ENCODE data around the gene TEP1. TPM values are rescaled to one million over a fixed set of nuclear protein-coding genes. Genes with fewer than 3 reads are reported as not detected.

TEP1 gene
- polyA plus RNA-seq, 5 donors, result 19.1 to 22.6 (median 20.8) TPM

DNA sequence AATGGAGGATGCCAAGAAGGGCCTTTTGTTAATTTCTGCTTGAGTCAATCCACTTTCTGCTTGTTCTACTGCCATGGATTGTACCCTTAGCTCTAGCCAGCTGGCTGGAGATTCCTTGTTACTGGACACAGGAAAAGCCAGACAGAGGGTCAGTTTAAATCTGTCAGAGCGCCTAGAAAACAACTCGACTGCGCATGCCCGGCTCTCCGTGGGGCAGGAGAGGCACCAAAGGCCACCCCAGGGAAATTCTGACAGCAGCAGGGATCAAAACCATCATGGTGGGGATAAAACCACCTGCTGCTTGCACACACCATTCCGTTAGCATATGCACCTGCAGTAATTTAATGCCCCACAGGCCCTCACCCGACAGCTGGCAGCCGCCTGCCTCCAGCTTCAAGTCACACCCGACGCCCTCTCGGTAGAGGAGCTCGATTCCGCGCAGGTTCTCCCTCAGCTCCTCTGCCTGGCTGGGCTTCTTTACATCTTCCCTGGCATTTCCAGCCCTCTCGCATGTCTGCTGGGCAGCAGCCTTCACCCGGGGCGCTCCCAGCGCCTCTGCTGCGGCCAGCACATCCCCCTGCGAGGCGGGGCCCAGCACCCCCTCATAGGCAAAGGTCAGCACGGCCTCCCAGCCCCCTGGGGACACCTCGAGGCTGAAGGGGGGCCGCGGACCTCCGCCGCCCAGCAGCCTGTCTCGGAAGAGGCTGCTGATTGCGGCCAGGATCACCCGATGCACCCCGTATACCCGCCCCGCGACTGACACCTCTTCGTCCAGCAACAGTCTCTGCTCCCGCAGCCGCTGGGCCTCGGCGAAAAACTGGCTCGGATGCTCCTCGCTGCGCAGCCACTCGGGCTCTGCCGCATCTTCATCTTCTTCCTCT lies 21.6 kb upstream of the TEP1 start:
- DNase-seq, result no peak

DNA sequence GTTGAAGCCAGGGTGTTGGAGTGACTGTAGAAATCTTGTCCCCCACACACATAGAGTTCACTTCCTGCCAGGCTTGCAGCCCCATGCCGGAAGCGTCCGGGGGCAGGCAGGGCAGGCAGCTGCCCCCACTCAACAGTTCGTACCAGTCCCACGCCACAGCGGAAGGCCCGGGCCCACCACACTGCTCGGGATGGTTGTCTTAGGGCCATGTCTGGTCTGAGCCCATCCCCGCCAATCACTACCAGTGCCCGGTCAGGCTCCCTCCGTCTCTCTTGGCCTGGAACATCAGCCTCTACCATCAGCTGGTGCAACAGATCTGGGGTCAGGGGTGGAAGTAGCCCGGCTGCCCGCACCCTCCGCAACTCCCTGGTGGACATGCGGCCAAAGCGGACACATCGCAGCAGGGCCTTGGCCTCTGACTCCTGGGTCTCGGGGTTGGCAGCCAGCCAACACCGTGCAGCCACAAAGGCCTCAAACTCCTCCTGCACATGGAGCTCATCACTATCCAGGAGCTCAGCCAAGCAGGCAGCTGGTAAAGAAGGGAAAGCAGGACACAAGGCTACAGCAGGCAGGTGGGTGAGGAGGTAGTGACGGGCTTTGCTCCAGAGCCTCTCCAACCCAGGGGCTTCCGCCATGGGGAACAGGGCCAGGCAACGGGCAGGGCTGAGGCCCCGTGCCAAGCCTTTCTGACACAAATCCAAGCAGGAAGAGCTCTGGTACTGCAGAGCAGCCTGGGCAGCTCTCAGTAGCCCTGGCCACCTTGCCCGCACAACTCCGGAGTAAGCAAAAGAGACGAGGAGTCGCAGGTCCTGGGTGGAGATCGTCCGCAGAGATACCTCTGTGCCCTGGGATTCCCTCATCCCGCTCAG lies 16.7 kb upstream of the TEP1 start:
- DNase-seq, result no peak

DNA sequence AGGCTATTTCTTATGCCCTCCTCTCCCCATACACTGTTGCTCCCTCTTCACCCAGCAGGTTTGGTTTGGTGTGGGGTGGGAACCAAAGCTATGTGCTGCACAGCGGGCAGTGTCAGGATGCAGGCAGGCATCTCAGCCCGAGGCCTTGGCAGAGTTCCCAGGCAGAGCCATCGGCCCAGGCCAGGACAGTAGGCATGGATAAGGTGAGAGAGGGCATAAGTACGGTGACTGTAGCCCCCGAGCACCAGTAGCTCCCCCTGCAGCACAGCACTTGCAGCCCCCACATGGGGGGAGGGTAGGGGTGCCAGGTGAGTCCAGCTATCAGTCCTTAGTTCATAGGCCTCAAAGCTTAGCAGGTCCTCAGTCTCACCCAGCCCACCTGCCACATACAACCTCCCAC lies 15.5 kb upstream of the TEP1 start:
- no peak for DNase-seq

DNA sequence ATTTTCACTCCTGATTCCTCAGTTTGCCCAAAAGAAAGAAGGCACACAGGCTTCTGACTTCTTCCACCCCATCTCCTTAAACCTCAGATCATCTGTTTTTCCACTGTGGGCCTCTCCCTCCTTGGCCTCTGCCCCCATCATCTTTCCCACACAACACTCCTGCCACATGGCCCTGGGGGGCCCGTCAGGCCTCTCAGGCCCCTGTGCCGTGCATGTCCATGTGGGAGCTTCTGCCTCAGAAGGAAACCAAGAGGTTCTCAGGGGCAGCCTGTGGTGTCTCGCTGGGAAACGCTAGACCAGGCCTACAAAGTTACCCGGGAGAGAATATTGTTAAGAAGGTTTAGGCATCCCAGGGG lies 14.7 kb upstream of the TEP1 start:
- no peak for DNase-seq

DNA sequence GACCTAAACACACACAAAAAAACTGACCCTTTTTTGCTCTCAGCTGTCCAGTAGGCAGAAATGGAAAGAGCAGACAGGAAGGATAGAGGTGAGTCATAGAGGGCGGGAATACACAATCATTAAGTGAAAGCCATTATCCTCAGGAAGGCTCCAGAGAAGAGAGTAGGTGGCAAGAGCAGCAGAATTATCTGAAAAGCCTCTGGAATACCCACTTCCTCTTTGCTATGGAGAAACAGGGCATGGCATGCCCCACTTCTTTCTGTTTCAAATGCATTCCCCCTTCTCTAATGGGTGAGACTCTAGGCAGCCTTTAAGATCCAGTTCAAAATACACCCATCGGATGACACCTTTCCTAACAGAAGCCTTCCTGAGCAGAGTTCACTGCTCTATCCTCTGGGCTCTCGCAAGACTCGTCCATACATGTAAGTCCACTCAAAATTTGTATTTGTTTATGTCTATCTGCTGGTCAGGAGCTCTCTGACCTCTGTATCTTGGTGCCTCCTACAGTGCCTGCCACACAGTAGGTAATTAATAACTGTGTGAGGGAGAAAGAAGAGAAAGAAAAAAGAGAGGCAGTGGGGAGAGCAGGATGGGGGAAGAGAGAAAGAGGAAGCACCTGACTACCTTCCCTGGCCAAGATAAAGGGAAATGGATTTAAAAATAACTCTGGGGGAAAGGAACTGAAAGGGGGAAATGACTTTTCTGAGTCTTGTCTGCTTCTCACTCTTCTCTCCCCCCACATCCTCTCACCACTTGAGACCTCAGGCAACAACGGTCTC lies 14.1 kb upstream of the TEP1 start:
- no peak for DNase-seq

DNA sequence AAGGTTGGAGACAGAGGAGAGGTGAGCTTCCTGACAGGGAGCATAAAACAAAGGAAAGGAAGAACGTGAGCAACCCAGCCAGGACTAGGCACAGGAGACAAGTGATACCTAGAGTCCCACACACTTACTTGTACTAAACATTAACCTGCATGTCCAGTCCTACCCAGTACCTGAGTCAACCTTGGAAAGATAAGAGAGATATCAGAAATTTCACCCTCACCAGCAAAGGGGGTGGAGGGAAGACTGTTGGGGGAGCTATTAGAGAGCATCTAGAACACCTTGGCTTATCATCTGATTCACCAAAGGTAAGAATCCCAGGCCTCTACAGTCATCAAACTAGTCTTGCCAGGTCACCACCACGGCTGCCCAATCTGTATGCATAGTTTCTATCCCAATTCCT lies 11.6 kb upstream of the TEP1 start:
- DNase-seq, result no peak

DNA sequence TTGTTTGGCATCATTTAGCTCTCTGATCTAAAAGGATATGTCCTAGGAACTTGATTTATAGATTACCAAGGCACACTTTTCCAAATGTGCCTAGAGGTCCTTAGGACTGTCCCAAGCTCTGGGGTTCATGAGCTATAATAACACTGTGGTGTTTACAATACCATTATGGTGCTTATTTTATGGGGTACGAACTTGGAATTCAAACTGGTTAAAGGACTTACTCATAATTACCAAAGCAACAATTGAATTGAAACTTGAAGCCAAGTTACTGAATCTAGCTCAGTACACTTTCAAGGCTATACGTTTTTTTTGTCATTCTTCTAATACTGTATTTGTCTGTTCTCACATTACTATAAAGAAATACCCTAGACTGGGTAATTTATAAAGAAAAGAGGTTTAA lies 9.6 kb upstream of the TEP1 start:
- no peak for DNase-seq

DNA sequence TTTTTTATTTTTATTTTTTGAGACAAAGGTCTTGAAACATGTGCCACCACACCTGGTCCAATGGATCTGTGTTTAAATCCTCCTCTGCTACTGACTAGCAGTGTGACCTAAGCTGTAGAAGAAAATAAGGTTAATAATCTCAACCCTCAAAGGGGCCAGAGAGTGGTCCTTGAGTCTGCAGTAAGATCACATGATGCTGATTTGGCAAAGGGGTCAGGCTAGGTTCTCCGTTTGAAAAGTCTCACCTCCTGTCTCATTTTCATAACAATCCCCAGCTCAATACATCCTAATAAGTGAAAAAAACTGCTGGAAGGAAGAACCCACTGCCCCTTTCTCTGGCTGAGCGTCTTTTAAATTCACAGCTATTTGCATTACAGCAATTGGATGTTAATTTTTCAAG lies 8.0 kb upstream of the TEP1 start:
- no peak for DNase-seq

DNA sequence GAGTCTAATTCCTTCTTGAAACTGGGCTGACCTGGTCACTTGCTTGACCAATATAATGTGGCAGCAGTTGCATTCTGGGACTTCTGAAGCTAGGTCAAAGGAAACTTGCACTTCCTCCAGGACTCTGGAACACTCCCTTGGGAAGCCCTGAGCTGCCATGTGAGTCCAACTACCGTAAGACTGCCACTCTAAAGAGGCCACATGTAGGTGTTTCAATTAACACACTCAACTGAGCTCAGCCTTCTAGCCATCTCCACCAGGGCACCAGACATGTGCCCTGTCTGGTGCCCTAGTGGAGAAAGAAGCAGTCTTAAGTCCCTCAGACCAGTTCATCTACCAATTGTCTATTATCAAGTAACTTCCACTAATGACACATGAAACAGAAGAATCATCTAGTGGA lies 6.1 kb upstream of the TEP1 start:
- no peak for DNase-seq

DNA sequence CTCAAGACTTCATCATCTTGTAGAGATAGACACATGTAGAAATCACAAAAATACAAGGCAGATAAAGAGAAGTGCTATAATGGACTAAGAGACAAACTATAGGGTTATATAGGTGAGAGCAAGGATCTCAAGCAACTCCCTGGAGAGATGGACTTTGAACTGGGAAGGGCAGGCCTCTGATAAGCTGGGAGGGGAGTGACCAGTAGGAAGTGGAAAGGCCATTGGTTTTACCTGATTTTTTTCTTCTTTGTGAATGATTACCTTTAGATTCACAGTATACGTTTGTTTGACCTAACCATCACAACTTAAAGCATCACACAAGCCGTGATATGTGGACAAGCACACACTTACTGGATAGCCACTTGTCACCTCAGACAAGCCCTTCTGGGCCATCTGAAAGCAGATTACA lies 5.2 kb upstream of the TEP1 start:
- no peak for DNase-seq

DNA sequence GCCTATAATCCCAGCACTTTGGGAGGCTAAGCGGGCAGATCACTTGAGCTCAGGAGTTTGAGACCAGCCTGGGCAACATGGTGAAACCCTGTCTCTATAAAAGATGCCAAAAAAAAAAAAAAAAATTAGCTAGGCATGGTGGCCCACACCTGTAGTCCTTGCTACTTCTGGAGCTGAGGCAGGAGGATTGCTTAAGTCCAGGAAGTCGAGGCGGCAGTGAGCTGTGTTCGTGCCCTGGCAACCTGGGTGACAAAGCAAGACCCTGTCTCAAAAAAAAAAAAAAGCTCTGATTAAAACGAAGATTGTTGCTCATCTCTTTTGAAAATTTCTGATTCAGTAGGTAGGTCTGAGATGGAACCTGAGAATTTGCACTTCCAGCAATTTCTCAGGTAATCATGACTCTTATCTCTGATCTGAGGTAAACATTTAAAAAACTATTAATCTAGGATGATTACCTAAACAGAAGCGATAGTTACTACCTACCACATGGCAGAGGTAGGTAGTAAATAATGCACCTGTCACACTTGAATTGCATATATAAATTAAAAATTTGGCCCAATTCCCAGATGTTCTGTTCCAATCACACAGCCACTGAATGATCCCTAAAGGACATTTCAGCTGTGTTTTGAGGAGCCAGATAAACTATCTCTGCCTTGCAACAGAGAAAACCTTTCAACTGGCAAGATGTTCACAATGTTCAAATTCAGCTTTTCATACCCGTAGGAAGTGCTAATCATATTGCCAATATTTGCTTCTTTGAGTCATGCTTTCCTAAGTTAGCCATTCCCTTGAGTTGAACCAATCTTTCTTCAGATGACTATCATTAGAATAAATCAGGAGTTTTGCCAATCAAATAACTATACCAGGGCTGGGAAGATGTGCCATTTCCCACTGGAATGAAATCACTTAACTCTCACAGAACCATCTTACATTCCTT lies 4.2 kb upstream of the TEP1 start:
- no peak for DNase-seq

DNA sequence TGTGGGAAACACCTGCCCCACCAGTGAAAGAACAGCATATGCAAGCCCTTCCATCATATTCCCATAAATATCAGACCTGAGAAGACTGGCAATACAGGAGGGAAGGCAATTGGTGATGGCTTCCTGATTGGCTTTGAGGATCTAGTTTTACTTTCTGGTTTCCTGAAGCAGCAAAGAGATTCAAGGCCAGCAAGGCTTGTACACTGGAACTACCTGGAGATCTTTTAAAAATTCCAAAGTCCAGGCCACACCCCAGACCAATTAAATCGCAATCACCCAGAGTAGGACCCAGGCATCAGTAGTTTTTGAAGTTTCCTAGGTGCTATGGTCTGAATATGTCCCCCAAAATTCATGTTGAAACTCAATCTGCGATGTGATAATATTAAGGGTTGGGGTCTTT lies 2.9 kb upstream of the TEP1 start:
- no peak for DNase-seq

DNA sequence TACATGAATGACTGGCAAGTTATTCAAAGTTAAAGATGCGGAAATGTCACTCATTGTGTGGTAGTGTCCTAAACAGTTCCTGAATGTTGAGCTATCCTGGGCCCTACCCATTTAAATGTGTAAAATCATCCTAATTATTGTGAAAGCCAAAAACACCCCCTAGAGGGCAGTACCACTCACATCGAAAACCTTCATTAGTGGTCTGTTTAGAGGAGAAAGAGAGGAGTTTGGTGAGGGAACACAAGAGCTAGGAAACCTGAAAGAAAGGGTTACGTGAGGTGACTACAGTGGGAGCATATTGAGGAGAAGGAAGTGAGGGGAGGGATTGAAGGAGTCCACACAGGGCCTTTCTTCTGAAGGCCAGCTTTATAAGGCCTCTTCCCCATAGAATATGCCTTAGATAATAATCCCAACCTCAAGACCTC lies 2.5 kb upstream of the TEP1 start:
- peak in 1 of 2 donors; percentile 14 for DNase-seq

DNA sequence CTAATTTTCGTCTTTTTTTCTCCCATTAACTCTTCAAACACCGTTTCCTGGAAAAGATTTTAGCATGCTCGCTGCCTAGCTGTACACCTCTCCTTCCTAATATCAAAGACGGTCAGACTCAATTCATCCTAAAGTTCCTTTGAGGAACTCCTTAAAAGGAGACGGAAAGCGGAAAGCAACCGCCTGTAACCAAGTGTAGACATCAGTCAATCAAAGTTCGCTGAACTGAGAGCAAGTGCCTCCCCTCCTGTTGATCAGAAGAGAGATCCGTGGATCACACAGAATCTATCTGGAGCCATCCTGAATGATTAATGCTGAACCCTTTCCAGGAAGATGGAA lies 412 bp upstream of the TEP1 start:
- DNase-seq, result no peak

DNA sequence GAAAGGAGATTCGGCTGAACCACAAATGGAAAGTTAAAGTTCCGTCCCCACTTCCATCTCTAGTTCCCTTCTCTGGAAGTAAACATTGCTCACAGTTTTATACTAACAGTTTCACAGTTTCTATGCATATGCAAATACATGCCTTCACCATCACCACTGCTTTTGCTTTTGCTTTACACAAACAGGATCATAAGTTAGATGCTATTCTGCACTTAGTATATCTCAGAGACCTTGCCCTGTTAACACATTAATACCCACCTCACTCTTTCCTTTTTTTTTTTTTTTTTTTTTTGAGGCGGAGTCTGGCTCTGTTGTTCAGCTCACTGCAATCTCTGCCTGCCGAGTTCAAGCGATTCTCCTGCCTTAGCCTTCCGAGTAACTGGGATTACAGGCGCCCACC lies 890 bp downstream of the TEP1 start:
- no peak for DNase-seq

DNA sequence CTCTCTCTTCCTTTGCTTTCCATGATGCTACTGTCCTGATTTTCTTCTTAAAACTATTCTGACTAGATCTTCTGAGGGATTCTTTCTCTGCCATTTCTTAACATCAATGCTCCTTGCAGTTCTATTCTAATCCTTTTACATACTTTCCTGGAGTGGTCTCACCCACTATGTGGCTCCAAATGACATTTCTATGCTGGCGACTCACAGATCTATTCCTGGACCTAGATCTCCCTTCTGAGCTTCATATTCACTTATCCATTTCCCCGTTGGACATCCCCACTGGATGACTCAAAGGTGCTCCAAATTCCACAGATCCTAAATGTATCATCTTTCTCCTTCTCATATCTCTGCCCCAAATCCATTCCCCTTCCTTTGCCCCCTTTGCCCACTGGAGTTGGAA lies 4.1 kb downstream of the TEP1 start:
- DNase-seq, result no peak

DNA sequence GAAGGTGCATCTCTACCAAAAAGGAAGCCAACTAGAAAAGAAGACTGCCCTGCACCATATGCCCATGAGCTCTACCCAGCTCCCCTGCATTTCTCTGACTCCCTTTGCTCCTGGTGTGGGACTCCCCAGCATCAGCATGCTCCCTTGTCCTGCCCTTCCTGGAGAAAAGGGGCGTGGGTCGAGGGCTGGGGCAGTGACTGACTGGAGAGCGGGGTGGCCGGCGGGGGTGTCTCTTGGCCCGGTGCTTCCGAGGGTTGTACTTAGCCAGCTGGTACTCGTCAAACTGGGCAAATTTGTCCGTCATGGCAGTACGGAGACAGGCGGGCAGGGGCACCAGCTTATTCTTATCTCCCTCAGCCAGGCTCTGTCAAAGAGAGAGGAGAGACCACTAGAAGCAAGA lies 9.8 kb downstream of the TEP1 start:
- DNase-seq, result no peak

DNA sequence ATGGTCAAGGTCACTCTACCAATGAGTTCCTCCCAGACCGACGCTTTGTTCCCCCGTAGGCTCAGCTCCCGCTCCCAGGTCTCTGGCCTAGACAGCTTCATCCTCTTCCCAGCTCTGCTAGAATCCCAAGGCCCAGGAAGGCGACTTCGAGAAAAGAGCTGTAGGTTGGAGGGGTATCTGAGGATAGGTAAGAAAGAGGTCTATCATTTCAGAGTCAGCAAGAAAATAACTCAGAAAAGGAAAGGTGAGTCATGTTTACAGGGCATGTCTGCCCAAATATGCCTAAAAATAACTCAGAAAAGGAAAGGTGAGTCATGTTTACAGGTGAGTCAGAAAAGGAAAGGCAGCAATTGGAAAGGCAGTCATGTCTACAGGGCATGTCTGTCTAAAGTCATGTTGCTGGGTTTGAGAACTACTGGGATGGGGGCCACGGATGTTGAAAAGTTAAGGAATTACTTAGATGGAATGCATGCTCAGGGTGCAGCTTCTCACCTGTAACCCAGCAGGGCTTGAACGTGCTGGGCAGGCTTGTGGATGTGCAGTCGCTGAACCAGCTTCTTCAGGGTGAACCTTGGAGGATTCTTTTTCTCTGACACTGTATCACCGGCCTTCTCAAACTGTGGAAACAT lies 12.2 kb downstream of the TEP1 start:
- no peak for DNase-seq

DNA sequence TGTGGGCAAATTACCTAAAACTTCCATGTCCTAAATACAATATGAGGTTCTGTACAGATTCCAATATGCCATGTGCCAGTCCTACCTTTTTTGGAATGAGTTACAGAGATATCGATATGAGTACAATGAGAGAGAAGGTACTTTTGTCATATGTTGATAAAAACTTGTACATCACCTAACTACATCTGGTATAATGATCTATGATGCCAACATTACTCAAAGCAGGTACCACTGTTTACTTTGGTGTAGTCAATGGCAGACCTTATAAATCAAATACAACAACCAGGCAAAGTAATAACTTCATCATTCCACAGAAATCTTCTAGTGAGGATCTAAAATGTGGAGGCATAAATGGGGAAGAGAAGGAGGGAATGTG lies 12.7 kb downstream of the TEP1 start:
- DNase-seq, result no peak

DNA sequence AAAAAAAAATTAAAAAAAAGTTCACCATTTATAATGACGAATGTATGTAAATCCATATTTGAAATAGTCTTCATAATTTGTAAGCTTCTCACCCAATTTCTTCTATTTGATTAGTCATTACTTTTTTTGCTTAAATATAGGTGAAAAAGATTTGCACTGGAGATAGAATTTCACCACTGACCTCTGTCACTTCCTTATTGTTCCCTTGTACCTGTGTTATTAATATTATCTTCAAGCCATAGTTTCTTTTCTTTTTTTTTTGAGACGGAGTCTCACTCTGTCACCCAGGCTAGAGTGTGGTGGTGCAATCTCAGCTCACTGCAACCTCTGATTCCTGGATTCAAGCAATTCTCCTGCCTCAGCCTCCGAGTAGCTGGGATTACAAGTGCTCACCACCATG lies 15.8 kb downstream of the TEP1 start:
- DNase-seq, result no peak

DNA sequence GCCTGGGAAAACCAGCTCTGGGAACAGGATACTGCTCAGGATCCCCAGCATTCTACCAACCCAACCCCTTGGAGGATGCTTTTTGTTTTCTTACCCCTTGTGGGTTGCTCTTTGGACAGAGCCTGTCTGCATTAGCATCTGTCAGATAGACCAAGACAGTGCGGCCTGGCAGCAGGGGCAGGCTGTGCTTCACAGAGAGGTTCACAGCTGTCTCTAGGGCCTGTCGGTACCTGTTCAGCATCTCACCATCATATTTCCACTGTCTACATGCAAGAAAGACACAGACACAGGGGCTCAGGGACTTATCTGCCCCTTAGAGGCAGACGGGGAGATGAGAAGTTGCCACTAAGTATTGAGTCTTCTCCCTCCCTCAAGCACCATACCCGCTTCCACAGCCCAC lies 21.8 kb downstream of the TEP1 start:
- no peak for DNase-seq
